Measurements from ENCODE around the gene IFNA7.
"Not testable (repeated sequence)": the region's sequence is repeated elsewhere in the genome, so short reads cannot be mapped to it uniquely, and the experiment has no call there.

- not testable (repeated sequence) for TF ChIP-seq EZH2 (IDR thresholded peaks at IDR 0.05; ENCODE audit: borderline replicate concordance, low read length)
- TF ChIP-seq, protein P1, sequence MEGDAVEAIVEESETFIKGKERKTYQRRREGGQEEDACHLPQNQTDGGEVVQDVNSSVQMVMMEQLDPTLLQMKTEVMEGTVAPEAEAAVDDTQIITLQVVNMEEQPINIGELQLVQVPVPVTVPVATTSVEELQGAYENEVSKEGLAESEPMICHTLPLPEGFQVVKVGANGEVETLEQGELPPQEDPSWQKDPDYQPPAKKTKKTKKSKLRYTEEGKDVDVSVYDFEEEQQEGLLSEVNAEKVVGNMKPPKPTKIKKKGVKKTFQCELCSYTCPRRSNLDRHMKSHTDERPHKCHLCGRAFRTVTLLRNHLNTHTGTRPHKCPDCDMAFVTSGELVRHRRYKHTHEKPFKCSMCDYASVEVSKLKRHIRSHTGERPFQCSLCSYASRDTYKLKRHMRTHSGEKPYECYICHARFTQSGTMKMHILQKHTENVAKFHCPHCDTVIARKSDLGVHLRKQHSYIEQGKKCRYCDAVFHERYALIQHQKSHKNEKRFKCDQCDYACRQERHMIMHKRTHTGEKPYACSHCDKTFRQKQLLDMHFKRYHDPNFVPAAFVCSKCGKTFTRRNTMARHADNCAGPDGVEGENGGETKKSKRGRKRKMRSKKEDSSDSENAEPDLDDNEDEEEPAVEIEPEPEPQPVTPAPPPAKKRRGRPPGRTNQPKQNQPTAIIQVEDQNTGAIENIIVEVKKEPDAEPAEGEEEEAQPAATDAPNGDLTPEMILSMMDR (IDR thresholded peaks at IDR 0.05; ENCODE audit: low read length), result peak; percentile 66
Measured at GRCh38 chr9:21182810-21183736, 18.9 kb downstream of the IFNA7 start.

Data from OCI-LY1 (cell line).